GM12878 (cell line): ENCODE data around the gene BFSP2. TPM values are rescaled to one million over a fixed set of nuclear protein-coding genes. Genes with fewer than 3 reads are reported as not detected.

Experiments
- ATF3 ChIP-seq: IDR thresholded peaks from 2 replicates; pipeline ENCODE4 v1.6.1; 2011; ENCODE audit warnings: low read depth, mild to moderate bottlenecking, low read length, moderate library complexity, borderline replicate concordance; ENCODE audit errors: extremely low read depth
- ATF7 ChIP-seq: fragments of 450-650 bp; IDR thresholded peaks from 2 replicates; pipeline ENCODE4 v1.6.1; 2016; ENCODE audit warnings: low read depth, mild to moderate bottlenecking
- CBFB ChIP-seq: IDR thresholded peaks from 2 replicates; pipeline ENCODE4 v1.6.1; 2016; ENCODE audit warnings: antibody characterized with exemption, low read depth
- CBX3 ChIP-seq: fragments of 200-600 bp; sonication (generic); IDR thresholded peaks from 2 replicates; pipeline ENCODE4 v1.6.1; 2016; ENCODE audit warnings: low read depth, borderline replicate concordance
- CHD1 ChIP-seq: IDR thresholded peaks from 2 replicates; pipeline ENCODE4 v1.6.1; 2012; ENCODE audit warnings: low read depth, low read length, improper control_type of control experiment
- EZH2 ChIP-seq: IDR thresholded peaks from 2 replicates; pipeline ENCODE4 v1.6.1; 2012; ENCODE audit warnings: low read depth, mild to moderate bottlenecking, control low read depth, inconsistent platforms, low read length, borderline replicate concordance; ENCODE audit not compliant: control insufficient read depth
- GABPA ChIP-seq: IDR thresholded peaks from 2 replicates; pipeline ENCODE4 v1.6.1; 2014; ENCODE audit warnings: antibody characterized with exemption, low read depth, mild to moderate bottlenecking, inconsistent platforms
- HDAC2 ChIP-seq: fragments of 200-600 bp; sonication (generic); IDR thresholded peaks from 2 replicates; pipeline ENCODE4 v1.6.1; 2017
- IRF3 ChIP-seq: fragments of 450-650 bp; IDR thresholded peaks from 2 replicates; pipeline ENCODE4 v1.6.1; 2014; ENCODE audit warnings: mild to moderate bottlenecking
- KDM1A ChIP-seq: fragments of 200-600 bp; sonication (generic); IDR thresholded peaks from 2 replicates; pipeline ENCODE4 v1.6.1; 2016; ENCODE audit warnings: borderline replicate concordance
- MTA2 ChIP-seq: fragments of 450-650 bp; IDR thresholded peaks from 2 replicates; pipeline ENCODE4 v1.6.1; 2016; ENCODE audit warnings: low read depth, mild to moderate bottlenecking, moderate library complexity
- NFIC ChIP-seq: IDR thresholded peaks from 2 replicates; pipeline ENCODE4 v1.6.1; 2012; ENCODE audit warnings: low read depth, mild to moderate bottlenecking, inconsistent platforms, low read length, moderate library complexity
- NFXL1 ChIP-seq: fragments of 450-650 bp; IDR thresholded peaks from 2 replicates; pipeline ENCODE4 v1.6.1; 2017; ENCODE audit warnings: antibody characterized with exemption, mild to moderate bottlenecking, borderline replicate concordance
- NR2C1 ChIP-seq: fragments of 450-650 bp; IDR thresholded peaks from 2 replicates; pipeline ENCODE4 v1.6.1; 2017; ENCODE audit warnings: antibody characterized with exemption, mild to moderate bottlenecking, moderate library complexity
- PAX8 ChIP-seq: fragments of 450-650 bp; IDR thresholded peaks from 2 replicates; pipeline ENCODE4 v1.6.1; 2017; ENCODE audit warnings: mild to moderate bottlenecking, moderate library complexity
- SIX5 ChIP-seq: IDR thresholded peaks from 2 replicates; pipeline ENCODE4 v1.6.1; 2011; ENCODE audit warnings: mild to moderate bottlenecking, low read depth, low read length, moderate library complexity; ENCODE audit not compliant: severe bottlenecking
- SKIL ChIP-seq: fragments of 450-650 bp; IDR thresholded peaks from 2 replicates; pipeline ENCODE4 v1.6.1; 2017; ENCODE audit warnings: mild to moderate bottlenecking, low read depth, inconsistent platforms; ENCODE audit not compliant: poor library complexity, severe bottlenecking
- SMAD5 ChIP-seq: IDR thresholded peaks from 2 replicates; pipeline ENCODE4 v1.6.1; 2016; ENCODE audit warnings: antibody characterized with exemption, low read depth
- SRF ChIP-seq, 2 experiments: IDR thresholded peaks; 2 replicates each; pipeline ENCODE4 v1.6.1; 2011; ENCODE audit warnings: low read depth in 2 of 2, low read length in 2 of 2, mild to moderate bottlenecking in 1 of 2, moderate library complexity in 1 of 2
- SUZ12 ChIP-seq: fragments of 200-600 bp; sonication (generic); IDR thresholded peaks from one replicate; pipeline ENCODE4 v1.6.1; 2018; ENCODE audit warnings: antibody characterized with exemption, mild to moderate bottlenecking; ENCODE audit not compliant: unreplicated experiment
- TARDBP ChIP-seq: IDR thresholded peaks from 2 replicates; pipeline ENCODE4 v1.6.1; 2016; ENCODE audit warnings: borderline replicate concordance
- ZBED1 ChIP-seq: IDR thresholded peaks from 2 replicates; pipeline ENCODE4 v1.6.1; 2016; ENCODE audit warnings: borderline replicate concordance
- ZNF384 ChIP-seq: IDR thresholded peaks from 2 replicates; pipeline ENCODE4 v1.6.1; 2012; ENCODE audit warnings: low read depth, mild to moderate bottlenecking, low read length, improper control_type of control experiment, borderline replicate concordance
- ZSCAN29 ChIP-seq: fragments of 450-650 bp; IDR thresholded peaks from 2 replicates; pipeline ENCODE4 v1.6.1; 2017; ENCODE audit warnings: mild to moderate bottlenecking, moderate library complexity
- polyA plus RNA-seq, 11 experiments: library from polyadenylated mRNA; depleted of rRNA in 4 of 11; unstranded in 6 of 11; stranded (reverse) in 5 of 11; fragments of >200 nt; fragmentation: Nextera tagmentation in 4 of 11; fragmentation: Illumina TruSeq in 1 of 11; extraction: Ambion mirVana in 4 of 11; extraction: Trizol in 1 of 11; gene quantifications; 1 replicate in 1 of 11; 2 replicates in 10 of 11; pipeline versions ENCODE4 v1.2.1 to v1.2.3, GENCODE V29; 2011 to 2016; ENCODE audit warnings: inconsistent platforms in 2 of 11, missing spikeins in 2 of 11, low read depth in 1 of 11
- total RNA-seq, 4 experiments: library from RNA; depleted of rRNA in 3 of 4; stranded (reverse); fragments of >200 nt in 3 of 4; fragmentation: Illumina TruSeq in 1 of 4; extraction: Trizol in 1 of 4; gene quantifications; 2 replicates each; pipeline versions ENCODE4 v1.2.1 to v1.2.3, GENCODE V29; 2013 to 2021
- TF ChIP-seq, protein P1 (sequence below): fragments of 450-650 bp; IDR thresholded peaks from 2 replicates; pipeline ENCODE4 v1.6.1; 2017; ENCODE audit warnings: borderline replicate concordance
- TF ChIP-seq, protein P2 (sequence below): fragments of 450-650 bp; IDR thresholded peaks from 2 replicates; pipeline ENCODE4 v1.6.1; 2016; ENCODE audit warnings: mild to moderate bottlenecking

The BFSP2 gene
- total and polyA plus RNA-seq, 10 of the 15 experiments (the other 5 are each of a cell fraction or from before 2014, with no cell fraction given), result 1.5 to 20.4 (median 7.3) TPM

DNA sequence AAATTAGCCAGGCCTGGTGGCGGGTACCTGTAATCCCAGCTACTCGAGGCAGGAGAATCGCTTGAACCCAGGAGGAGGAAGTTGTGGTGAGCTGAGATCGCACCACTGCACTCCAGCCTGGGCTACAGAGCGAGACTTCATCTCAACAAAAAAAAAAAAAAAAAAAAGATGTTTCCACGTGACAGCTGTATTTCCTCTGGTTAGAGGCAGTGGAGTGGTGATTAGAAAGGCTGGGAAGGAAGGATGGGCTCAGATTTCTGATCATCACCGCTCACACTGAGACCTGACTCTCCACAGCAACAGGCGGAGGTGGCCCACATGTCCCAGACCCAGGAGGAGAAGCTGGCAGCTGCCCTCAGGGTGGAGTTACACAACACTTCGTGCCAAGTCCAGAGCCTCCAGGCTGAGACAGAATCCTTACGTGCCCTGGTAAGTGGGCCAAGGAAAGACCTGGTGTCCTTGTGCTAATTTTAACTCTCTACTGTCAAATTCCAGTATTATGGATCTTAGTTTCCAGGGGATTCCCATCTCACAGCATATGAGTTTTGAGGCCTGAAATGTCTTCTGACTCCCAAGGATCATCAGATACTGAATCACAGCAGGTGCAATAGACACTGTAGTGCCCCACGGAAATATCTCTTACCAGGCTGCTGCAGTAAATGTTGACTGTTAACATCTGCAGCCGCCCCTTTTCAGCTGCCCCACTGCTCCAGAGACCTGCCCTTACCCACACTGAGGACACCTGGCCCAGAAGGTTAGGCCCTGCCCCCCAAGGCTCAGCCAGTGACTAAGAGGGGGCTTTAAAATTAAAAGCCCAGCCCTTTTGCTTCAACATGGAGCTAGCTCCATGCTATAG, 66.9 kb downstream of the BFSP2 start (continued):
- TF ChIP-seq MTA2, result no peak
- TF ChIP-seq NFIC, result peak; percentile 66; the same call in 1 of the 2 replicates
- no peak for TF ChIP-seq SIX5
- no peak for TF ChIP-seq ATF7
- no peak for TF ChIP-seq SUZ12
- no peak for TF ChIP-seq SMAD5
- TF ChIP-seq CHD1, result no peak
- no peak for TF ChIP-seq KDM1A
- TF ChIP-seq, protein P1, sequence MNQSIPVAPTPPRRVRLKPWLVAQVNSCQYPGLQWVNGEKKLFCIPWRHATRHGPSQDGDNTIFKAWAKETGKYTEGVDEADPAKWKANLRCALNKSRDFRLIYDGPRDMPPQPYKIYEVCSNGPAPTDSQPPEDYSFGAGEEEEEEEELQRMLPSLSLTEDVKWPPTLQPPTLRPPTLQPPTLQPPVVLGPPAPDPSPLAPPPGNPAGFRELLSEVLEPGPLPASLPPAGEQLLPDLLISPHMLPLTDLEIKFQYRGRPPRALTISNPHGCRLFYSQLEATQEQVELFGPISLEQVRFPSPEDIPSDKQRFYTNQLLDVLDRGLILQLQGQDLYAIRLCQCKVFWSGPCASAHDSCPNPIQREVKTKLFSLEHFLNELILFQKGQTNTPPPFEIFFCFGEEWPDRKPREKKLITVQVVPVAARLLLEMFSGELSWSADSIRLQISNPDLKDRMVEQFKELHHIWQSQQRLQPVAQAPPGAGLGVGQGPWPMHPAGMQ, result no peak
- no peak for TF ChIP-seq SKIL
- no peak for TF ChIP-seq NFXL1
- TF ChIP-seq HDAC2, result no peak
- TF ChIP-seq PAX8, result no peak
- peak; percentile 62; the same call in 1 of the 2 replicates for TF ChIP-seq CBFB
- TF ChIP-seq EZH2, result no peak
- no peak for TF ChIP-seq GABPA
- no peak for TF ChIP-seq SRF (IDR thresholded peaks at IDR 0.05; ENCODE audit: low read depth in 2 of 2, low read length in 2 of 2)
- no peak for TF ChIP-seq NR2C1
- TF ChIP-seq CBX3, result no peak
- TF ChIP-seq ATF3, result no peak
- TF ChIP-seq, protein P2, sequence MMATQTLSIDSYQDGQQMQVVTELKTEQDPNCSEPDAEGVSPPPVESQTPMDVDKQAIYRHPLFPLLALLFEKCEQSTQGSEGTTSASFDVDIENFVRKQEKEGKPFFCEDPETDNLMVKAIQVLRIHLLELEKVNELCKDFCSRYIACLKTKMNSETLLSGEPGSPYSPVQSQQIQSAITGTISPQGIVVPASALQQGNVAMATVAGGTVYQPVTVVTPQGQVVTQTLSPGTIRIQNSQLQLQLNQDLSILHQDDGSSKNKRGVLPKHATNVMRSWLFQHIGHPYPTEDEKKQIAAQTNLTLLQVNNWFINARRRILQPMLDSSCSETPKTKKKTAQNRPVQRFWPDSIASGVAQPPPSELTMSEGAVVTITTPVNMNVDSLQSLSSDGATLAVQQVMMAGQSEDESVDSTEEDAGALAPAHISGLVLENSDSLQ, result no peak
- peak; percentile 89 for TF ChIP-seq ZNF384
- no peak for TF ChIP-seq TARDBP
- no peak for TF ChIP-seq ZBED1
- TF ChIP-seq ZSCAN29, result no peak
- TF ChIP-seq IRF3, result no peak
